ENCODE results near the gene QRSL1. TPM values are rescaled to one million over a fixed set of nuclear protein-coding genes. Genes with fewer than 3 reads are reported as not detected.

The QRSL1 gene
- total and polyA plus RNA-seq, 3 experiments from 2014 or later = 9.7 to 27.2 (median 23.0) TPM

DNA sequence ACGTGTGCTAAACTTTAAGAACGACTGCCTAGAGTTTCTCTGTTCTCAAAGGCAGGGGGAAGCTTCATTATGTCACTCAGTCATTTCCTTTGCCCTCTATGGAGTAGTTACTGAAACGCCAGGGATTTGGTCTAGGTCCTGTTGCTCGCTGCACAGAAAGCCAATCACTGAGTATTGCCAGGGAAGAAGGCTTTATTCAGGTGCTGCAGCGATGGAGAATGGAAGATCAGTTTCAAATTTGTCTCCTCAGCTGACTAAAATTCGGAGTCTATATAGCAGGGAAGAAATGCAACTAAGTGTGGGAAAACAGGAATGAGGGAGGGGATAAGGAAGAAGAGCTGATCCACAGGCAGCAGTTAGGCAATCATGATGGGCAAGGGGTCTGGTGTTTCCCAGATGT is 75.8 kb downstream of the QRSL1 start:
- Histone ChIP-seq H3K9me3 (ENCODE audit: low read length) (no peaks in the 10 kb centered on the region), H3K36me3 (ENCODE audit: insufficient read depth, low read length) (no peaks in the 10 kb centered on the region), H3K27ac (ENCODE audit: low read depth, low read length) (no peak overlapping the region), H3K4me1 (ENCODE audit: insufficient read depth, low read length) (no peaks in the 10 kb centered on the region), H3K27me3 (ENCODE audit: insufficient read depth, low read length, poor library complexity, severe bottlenecking) (no peaks in the 10 kb centered on the region), H3K4me3 (ENCODE audit: low read length) (no peak overlapping the region)
- no peak for DNase-seq
- Mint-ChIP-seq H3K36me3 (peaks cover 0 to 4% (median 0%) of the 10 kb centered on the region in 3 donors), H3K27ac (no peak overlapping the region), H3K4me1 (no peaks in the 10 kb centered on the region), H3K4me3 (no peak overlapping the region), H3K9me3 (peaks cover 0 to 4% (median 0%) of the 10 kb centered on the region in 5 donors), H3K27me3 (peaks cover 9 to 35% of the 10 kb centered on the region in 2 donors)
- CTCF ChIA-PET = no interaction called here
- POLR2A ChIA-PET = no interaction called here

DNA sequence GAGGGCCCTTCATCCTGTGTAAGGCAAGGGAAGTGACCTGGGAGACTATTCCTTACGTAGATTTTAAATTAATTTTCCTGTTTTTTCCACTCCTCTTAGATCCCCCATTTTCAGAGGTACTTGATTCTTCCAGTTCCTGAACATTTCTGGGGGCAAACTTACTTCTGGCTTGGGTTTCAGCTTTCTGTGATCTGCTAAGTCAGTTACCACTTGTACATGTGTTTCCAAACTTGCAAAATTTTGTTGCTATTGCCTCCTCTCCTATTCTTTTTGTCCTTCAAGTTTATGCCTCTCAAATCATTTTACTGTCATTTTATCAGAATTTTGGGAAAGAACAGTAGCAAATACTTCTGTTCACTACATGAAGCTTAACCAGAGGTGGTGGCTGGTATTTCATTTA is 81.2 kb downstream of the QRSL1 start:
- Mint-ChIP-seq H3K4me3 (no peak overlapping the region), H3K4me1 (no peaks in the 10 kb centered on the region), H3K9me3 (peaks cover 0 to 4% (median 0%) of the 10 kb centered on the region in 5 donors), H3K36me3 (peaks cover 0 to 3% (median 0%) of the 10 kb centered on the region in 3 donors), H3K27ac (no peak overlapping the region), H3K27me3 (peaks cover 11 to 27% of the 10 kb centered on the region in 2 donors)
- H3K9me3 ChIP-seq (ENCODE audit: low read length) = no peaks in the 10 kb centered on the region
- ChIA-PET POLR2A (no interaction called here), CTCF (no interaction called here)
- H3K36me3 ChIP-seq (ENCODE audit: insufficient read depth, low read length) = no peaks in the 10 kb centered on the region
- no peak for DNase-seq
- no peaks in the 10 kb centered on the region for H3K4me1 ChIP-seq (ENCODE audit: insufficient read depth, low read length)
- H3K27me3 ChIP-seq (ENCODE audit: insufficient read depth, low read length, poor library complexity, severe bottlenecking) = no peaks in the 10 kb centered on the region
- no peak overlapping the region for H3K4me3 ChIP-seq (ENCODE audit: low read length)
- no peak overlapping the region for H3K27ac ChIP-seq (ENCODE audit: low read depth, low read length)

DNA sequence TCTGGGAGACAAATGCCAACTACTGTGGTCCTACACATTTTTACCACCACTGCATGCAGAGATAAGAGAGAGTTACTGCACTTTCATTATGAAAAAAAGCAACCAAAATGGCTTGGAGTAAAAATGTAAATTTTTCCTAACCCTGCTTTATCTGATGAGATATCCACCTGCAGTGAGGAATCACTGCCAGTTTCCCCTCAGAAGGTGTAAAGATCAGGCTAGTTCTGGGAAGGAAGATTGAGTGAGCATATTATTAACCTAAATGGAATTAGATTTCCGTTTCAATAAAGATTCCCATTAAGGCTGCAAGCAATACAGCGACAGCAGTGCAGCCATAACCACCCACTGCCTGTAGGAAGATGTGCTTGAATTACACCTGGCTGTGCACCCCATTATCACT is 84.9 kb downstream of the QRSL1 start:
- ChIA-PET CTCF (no interaction called here), POLR2A (no interaction called here)
- no peaks in the 10 kb centered on the region for H3K4me1 Mint-ChIP-seq
- H3K9me3 ChIP-seq (ENCODE audit: low read length) = no peaks in the 10 kb centered on the region
- no peak for DNase-seq
- peaks cover 15 to 50% of the 10 kb centered on the region in 2 donors for H3K27me3 Mint-ChIP-seq
- no peak overlapping the region for H3K27ac ChIP-seq (ENCODE audit: low read depth, low read length)
- H3K4me1 ChIP-seq (ENCODE audit: insufficient read depth, low read length) = no peaks in the 10 kb centered on the region
- no peak overlapping the region for H3K27ac Mint-ChIP-seq
- H3K36me3 Mint-ChIP-seq = no peaks in the 10 kb centered on the region
- peaks cover 0 to 2% (median 0%) of the 10 kb centered on the region in 5 donors for H3K9me3 Mint-ChIP-seq
- H3K4me3 Mint-ChIP-seq = no peak overlapping the region
- no peaks in the 10 kb centered on the region for H3K36me3 ChIP-seq (ENCODE audit: insufficient read depth, low read length)
- no peak overlapping the region for H3K4me3 ChIP-seq (ENCODE audit: low read length)
- no peaks in the 10 kb centered on the region for H3K27me3 ChIP-seq (ENCODE audit: insufficient read depth, low read length, poor library complexity, severe bottlenecking)

DNA sequence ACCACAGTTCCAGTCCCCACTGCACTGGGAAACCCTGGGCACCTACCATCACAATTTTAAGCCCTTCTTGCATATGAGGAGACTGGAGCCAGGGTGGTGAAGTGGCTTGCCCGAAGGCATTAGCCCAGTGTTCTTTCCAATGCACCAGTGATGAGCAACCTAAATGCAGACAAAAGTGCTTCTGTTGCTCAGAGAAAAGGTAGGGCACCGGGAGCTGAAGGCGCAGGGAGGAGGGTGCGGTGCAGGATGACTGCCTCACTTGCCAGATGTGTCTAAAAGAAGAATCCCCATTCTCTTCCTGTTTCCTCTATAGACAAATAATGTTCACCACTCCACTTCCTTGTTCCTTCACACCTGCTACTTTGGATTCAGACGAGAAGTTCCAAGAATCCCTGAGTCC is 86.5 kb downstream of the QRSL1 start:
- Histone ChIP-seq H3K36me3 (ENCODE audit: insufficient read depth, low read length) (no peaks in the 10 kb centered on the region), H3K4me3 (ENCODE audit: low read length) (no peak overlapping the region), H3K27ac (ENCODE audit: low read depth, low read length) (no peak overlapping the region), H3K9me3 (ENCODE audit: low read length) (no peaks in the 10 kb centered on the region), H3K27me3 (ENCODE audit: insufficient read depth, low read length, poor library complexity, severe bottlenecking) (no peaks in the 10 kb centered on the region), H3K4me1 (ENCODE audit: insufficient read depth, low read length) (no peaks in the 10 kb centered on the region)
- POLR2A ChIA-PET = no interaction called here
- no peak for DNase-seq
- Mint-ChIP-seq H3K9me3 (peaks cover 0 to 2% (median 0%) of the 10 kb centered on the region in 5 donors), H3K4me1 (no peaks in the 10 kb centered on the region), H3K36me3 (no peaks in the 10 kb centered on the region), H3K27ac (no peak overlapping the region), H3K4me3 (no peak overlapping the region), H3K27me3 (peaks cover 14 to 50% of the 10 kb centered on the region in 2 donors)
- CTCF ChIA-PET = no interaction called here

- H3K36me3 Mint-ChIP-seq = no peaks in the 10 kb centered on the region
- ChIA-PET CTCF (no interaction called here), POLR2A (no interaction called here)
- Histone ChIP-seq H3K4me3 (ENCODE audit: low read length) (no peak overlapping the region), H3K27ac (ENCODE audit: low read depth, low read length) (no peak overlapping the region), H3K27me3 (ENCODE audit: insufficient read depth, low read length, poor library complexity, severe bottlenecking) (no peaks in the 10 kb centered on the region), H3K36me3 (ENCODE audit: insufficient read depth, low read length) (no peaks in the 10 kb centered on the region), H3K9me3 (ENCODE audit: low read length) (no peaks in the 10 kb centered on the region), H3K4me1 (ENCODE audit: insufficient read depth, low read length) (no peaks in the 10 kb centered on the region)
- no peaks in the 10 kb centered on the region for H3K4me1 Mint-ChIP-seq
- no peak overlapping the region for H3K4me3 Mint-ChIP-seq
- no peak overlapping the region for H3K27ac Mint-ChIP-seq
- peaks cover 14 to 51% of the 10 kb centered on the region in 2 donors for H3K27me3 Mint-ChIP-seq
- DNase-seq = no peak
- H3K9me3 Mint-ChIP-seq = peaks cover 0 to 2% (median 0%) of the 10 kb centered on the region in 5 donors
Measured at GRCh38 chr6:106716966-106717365, 87.6 kb downstream of the QRSL1 start.

Other genes starting within 250 kb of the QRSL1 start
- 10 to 100 TPM in 1 of 2 experiments, 1 to 10 TPM in 1; 9.5 to 10.3 TPM for gene RTN4IP1, start 80 bp upstream of the QRSL1 start, total RNA-seq
- 7.2 TPM for gene RTN4IP1, start 80 bp upstream of the QRSL1 start, polyA plus RNA-seq

Data from CD8-positive, alpha-beta memory T cell (primary cell).